GM18520 (cell line): ENCODE results near the gene XPO6.

Experiments
- ATAC-seq: cut with Tn5 transposase; IDR thresholded peaks from one replicate; pipeline ENCODE4 v1.9.1; 2021; ENCODE audit not compliant: unreplicated experiment

The XPO6 gene

GRCh38 chr16:28091656-28092055, 120.1 kb downstream of the XPO6 start:
- ATAC-seq = no peak

- ATAC-seq = no peak
Measured at GRCh38 chr16:28090646-28091377, 121.0 kb downstream of the XPO6 start.

GRCh38 chr16:28089992-28090365, 121.8 kb downstream of the XPO6 start:
- no peak for ATAC-seq

GRCh38 chr16:28089205-28089991, 122.4 kb downstream of the XPO6 start:
- no peak for ATAC-seq

GRCh38 chr16:28087675-28088300, 124.0 kb downstream of the XPO6 start:
- no peak for ATAC-seq

- no peak for ATAC-seq
Measured at GRCh38 chr16:28087140-28087660, 124.6 kb downstream of the XPO6 start.

- no peak for ATAC-seq
Measured at GRCh38 chr16:28086186-28087139, 125.3 kb downstream of the XPO6 start.

GRCh38 chr16:28085389-28086171, 126.2 kb downstream of the XPO6 start:
- ATAC-seq = no peak

GRCh38 chr16:28084209-28084608, 127.6 kb downstream of the XPO6 start:
- no peak for ATAC-seq

- ATAC-seq = no peak
Measured at GRCh38 chr16:28082624-28083023, 129.1 kb downstream of the XPO6 start.

GRCh38 chr16:28081391-28081968, 130.3 kb downstream of the XPO6 start:
- no peak for ATAC-seq

- no peak for ATAC-seq
Measured at GRCh38 chr16:28078261-28078660, 133.5 kb downstream of the XPO6 start.

- ATAC-seq = no peak
Measured at GRCh38 chr16:28073836-28074235, 137.9 kb downstream of the XPO6 start.

- ATAC-seq = no peak
Measured at GRCh38 chr16:28072087-28072486, 139.7 kb downstream of the XPO6 start.

- ATAC-seq = no peak
Measured at GRCh38 chr16:28069971-28070794, 141.6 kb downstream of the XPO6 start.

GRCh38 chr16:28068976-28069375, 142.8 kb downstream of the XPO6 start:
- no peak for ATAC-seq

- ATAC-seq = no peak
Measured at GRCh38 chr16:28067604-28068379, 144.0 kb downstream of the XPO6 start.

GRCh38 chr16:28064706-28065249, 147.0 kb downstream of the XPO6 start:
- no peak for ATAC-seq
